Neural cell (in vitro differentiated cells): ENCODE results near the gene PLSCR5. TPM values are rescaled to one million over a fixed set of nuclear protein-coding genes. Genes with fewer than 3 reads are reported as not detected.

Source experiments
- H2AFZ ChIP-seq: fragments of 200-600, 300-800 bp; sonication (generic), shearing (Covaris generic); 2 replicates; pipeline ENCODE4 v1.6.0; 2014; ENCODE audit warnings: low read depth, mild to moderate bottlenecking, antibody characterized with exemption, low read length, moderate library complexity
- H3F3A ChIP-seq: fragments of 200-600 bp; shearing (Covaris generic); 2 replicates; pipeline ENCODE4 v1.6.1; 2016; ENCODE audit warnings: mild to moderate bottlenecking, moderate library complexity, mixed read lengths, antibody characterized with exemption, low read length; ENCODE audit not compliant: insufficient read depth, poor library complexity, severe bottlenecking
- H3K27ac ChIP-seq: fragments of 200-600, 300-800 bp; sonication (generic), shearing (Covaris generic); 2 replicates; pipeline ENCODE4 v1.5.1; 2014; ENCODE audit warnings: mild to moderate bottlenecking, low read length, moderate library complexity
- H3K27me3 ChIP-seq: fragments of 300-800, 200-600 bp; sonication (generic), shearing (Covaris generic); 2 replicates; pipeline ENCODE4 v1.6.0; 2014; ENCODE audit warnings: mild to moderate bottlenecking, low read depth, low read length, moderate library complexity; ENCODE audit not compliant: insufficient read depth
- H3K36me3 ChIP-seq: fragments of 300-800, 200-600 bp; sonication (generic), shearing (Covaris generic); 2 replicates; pipeline ENCODE4 v1.5.1; 2014; ENCODE audit warnings: mild to moderate bottlenecking, antibody characterized with exemption, low read length, moderate library complexity; ENCODE audit not compliant: insufficient read depth
- H3K4me2 ChIP-seq: fragments of 300-800, 200-600 bp; sonication (generic), shearing (Covaris generic); 2 replicates; pipeline ENCODE4 v1.6.0; 2014; ENCODE audit warnings: mild to moderate bottlenecking, low read length
- H3K4me3 ChIP-seq: fragments of 300-800, 200-600 bp; sonication (generic), shearing (Covaris generic); 2 replicates; pipeline ENCODE4 v1.5.1; 2014; ENCODE audit warnings: mild to moderate bottlenecking, low read length, moderate library complexity
- H3K79me2 ChIP-seq: fragments of 200-600 bp; shearing (Covaris generic); replicated peaks from 2 replicates; pipeline ENCODE4 v1.6.0; 2014; ENCODE audit warnings: mild to moderate bottlenecking, low read length, moderate library complexity; ENCODE audit not compliant: insufficient read depth
- H3K9ac ChIP-seq: fragments of 300-800, 200-600 bp; sonication (generic), shearing (Covaris generic); 2 replicates; pipeline ENCODE4 v1.6.1; 2016; ENCODE audit warnings: mild to moderate bottlenecking, low read length, mixed read lengths
- H3K9me2 ChIP-seq: fragments of 200-600 bp; shearing (Covaris generic); 2 replicates; pipeline ENCODE4 v1.6.1; 2016; ENCODE audit warnings: mild to moderate bottlenecking, low read length, mixed read lengths; ENCODE audit not compliant: insufficient read depth
- H3K9me3 ChIP-seq: fragments of 200-600, 300-800 bp; sonication (generic), shearing (Covaris generic); 2 replicates; pipeline ENCODE4 v1.6.1; 2016; ENCODE audit warnings: mild to moderate bottlenecking, mixed run types, low read length, moderate library complexity, mixed read lengths
- H4K20me1 ChIP-seq: fragments of 200-600 bp; shearing (Covaris generic); 2 replicates; pipeline ENCODE4 v1.6.1; 2016; ENCODE audit warnings: mild to moderate bottlenecking, mixed run types; ENCODE audit not compliant: insufficient read depth
- CTCF ChIP-seq: fragments of 450-650 bp; IDR thresholded peaks from 2 replicates; pipeline ENCODE4 v1.5.1; 2014; ENCODE audit warnings: antibody characterized with exemption, mild to moderate bottlenecking, moderate library complexity; ENCODE audit not compliant: poor library complexity, severe bottlenecking
- EP300 ChIP-seq: fragments of 450-650 bp; conservative IDR thresholded peaks from 2 replicates; pipeline ENCODE4 v1.6.1; 2014; ENCODE audit warnings: antibody characterized with exemption, mild to moderate bottlenecking, moderate library complexity; ENCODE audit not compliant: poor library complexity, severe bottlenecking
- EZH2 ChIP-seq: fragments of 200-600, 300-800 bp; shearing (Covaris generic), sonication (generic); IDR thresholded peaks from 2 replicates; pipeline ENCODE4 v1.6.1; 2014; ENCODE audit warnings: antibody characterized with exemption, low read length, borderline replicate concordance, mild to moderate bottlenecking; ENCODE audit not compliant: insufficient read depth, poor library complexity, severe bottlenecking
- MXI1 ChIP-seq: fragments of 450-650 bp; conservative IDR thresholded peaks from 2 replicates; pipeline ENCODE4 v1.6.1; 2014; ENCODE audit warnings: antibody characterized with exemption, mild to moderate bottlenecking; ENCODE audit not compliant: poor library complexity, severe bottlenecking
- POLR2AphosphoS5 ChIP-seq: IDR thresholded peaks from 2 replicates; pipeline ENCODE4 v1.6.1; 2012
- RAD21 ChIP-seq: fragments of 450-650 bp; conservative IDR thresholded peaks from 2 replicates; pipeline ENCODE4 v1.6.1; 2014; ENCODE audit warnings: antibody characterized with exemption, mild to moderate bottlenecking, moderate library complexity
- REST ChIP-seq: IDR thresholded peaks from 2 replicates; pipeline ENCODE4 v1.6.1; 2012; ENCODE audit warnings: borderline replicate concordance
- SMC3 ChIP-seq: fragments of 450-650 bp; conservative IDR thresholded peaks from 2 replicates; pipeline ENCODE4 v1.6.1; 2014; ENCODE audit warnings: antibody characterized with exemption, mild to moderate bottlenecking, moderate library complexity; ENCODE audit not compliant: poor library complexity
- TAF1 ChIP-seq: IDR thresholded peaks from 2 replicates; pipeline ENCODE4 v1.6.1; 2012; ENCODE audit warnings: low read depth
- polyA plus RNA-seq: library from polyadenylated mRNA; depleted of rRNA; stranded (reverse); fragments of >200 nt; gene quantifications from 2 replicates; pipeline ENCODE4 v1.2.3, GENCODE V29; 2014

PLSCR5 gene
- polyA plus RNA-seq, 1 donor from 2014 or later, result 0.37 TPM

- H3K9me3 ChIP-seq, result no peaks in the 10 kb centered on the region
- no peak overlapping the region for H2AFZ ChIP-seq
- H3K79me2 ChIP-seq, result no peaks in the 10 kb centered on the region
- no peaks in the 10 kb centered on the region for H3K9me2 ChIP-seq
- no peak overlapping the region for H3K4me2 ChIP-seq
- H3K27me3 ChIP-seq, result no peaks in the 10 kb centered on the region
- H3K4me3 ChIP-seq, result no peak overlapping the region
- H4K20me1 ChIP-seq, result no peaks in the 10 kb centered on the region
- H3K36me3 ChIP-seq, result no peaks in the 10 kb centered on the region
- H3K27ac ChIP-seq, result no peak overlapping the region
- no peak overlapping the region for H3K9ac ChIP-seq
- no peaks in the 10 kb centered on the region for H3F3A ChIP-seq
- TF ChIP-seq SMC3 (no peak), TAF1 (no peak), POLR2AphosphoS5 (no peak), REST (no peak), CTCF (no peak), EZH2 (no peak), MXI1 (no peak), EP300 (no peak), RAD21 (no peak)
These were observed 67.5 kb downstream of the PLSCR5 start for GRCh38 chr3:146537603-146538002.

GRCh38 chr3:146536681-146537080 lies 68.5 kb downstream of the PLSCR5 start:
- Histone ChIP-seq H2AFZ (no peak overlapping the region), H3K36me3 (no peaks in the 10 kb centered on the region)

More at GRCh38 chr3:146536681-146537080, 68.5 kb downstream of the PLSCR5 start:
- no peaks in the 10 kb centered on the region for H3K9me3 ChIP-seq
- H3K9ac ChIP-seq, result no peak overlapping the region
- no peaks in the 10 kb centered on the region for H4K20me1 ChIP-seq
- no peak for TF ChIP-seq REST
- no peak for TF ChIP-seq EZH2
- TF ChIP-seq RAD21, result no peak
- no peak for TF ChIP-seq POLR2AphosphoS5
- no peak for TF ChIP-seq EP300
- no peak for TF ChIP-seq MXI1
- TF ChIP-seq SMC3, result no peak
- no peak for TF ChIP-seq TAF1
- TF ChIP-seq CTCF, result no peak
- H3F3A ChIP-seq, result no peaks in the 10 kb centered on the region
- H3K27ac ChIP-seq, result no peak overlapping the region
- no peaks in the 10 kb centered on the region for H3K27me3 ChIP-seq
- H3K9me2 ChIP-seq, result no peaks in the 10 kb centered on the region
- no peak overlapping the region for H3K4me2 ChIP-seq
- no peak overlapping the region for H3K4me3 ChIP-seq
- no peaks in the 10 kb centered on the region for H3K79me2 ChIP-seq
